Glutamatergic neuron (in vitro differentiated cells): ENCODE data around the gene GLIS1. TPM values are rescaled to one million over a fixed set of nuclear protein-coding genes. Genes with fewer than 3 reads are reported as not detected.

Experiments
- DNase-seq: peaks from one replicate; pipeline ENCODE4 v3.0.0; 2022
- H3K27ac Mint-ChIP-seq: one replicate; pipeline ENCODE4 v1.8.0; 2020; ENCODE audit warnings: mild to moderate bottlenecking, mixed read lengths, inconsistent platforms; ENCODE audit not compliant: unreplicated experiment
- H3K27me3 Mint-ChIP-seq: one replicate; pipeline ENCODE4 v1.8.0; 2020; ENCODE audit warnings: mild to moderate bottlenecking, moderate library complexity, mixed read lengths, inconsistent platforms; ENCODE audit not compliant: unreplicated experiment
- H3K36me3 Mint-ChIP-seq: one replicate; pipeline ENCODE4 v1.8.0; 2020; ENCODE audit warnings: mild to moderate bottlenecking, mixed read lengths, inconsistent platforms; ENCODE audit not compliant: unreplicated experiment
- H3K4me1 Mint-ChIP-seq: one replicate; pipeline ENCODE4 v1.8.0; 2020; ENCODE audit warnings: mild to moderate bottlenecking, low read depth, mixed read lengths, inconsistent platforms; ENCODE audit not compliant: unreplicated experiment
- H3K4me3 Mint-ChIP-seq: one replicate; pipeline ENCODE4 v1.8.0; 2020; ENCODE audit warnings: mild to moderate bottlenecking, mixed read lengths, inconsistent platforms; ENCODE audit not compliant: unreplicated experiment
- H3K9me3 Mint-ChIP-seq: one replicate; pipeline ENCODE4 v1.8.0; 2020; ENCODE audit warnings: mild to moderate bottlenecking, moderate library complexity, mixed read lengths, inconsistent platforms; ENCODE audit not compliant: unreplicated experiment
- CTCF ChIP-seq: fragments of 200-600 bp; sonication (generic); IDR thresholded peaks from one replicate; pipeline ENCODE4 v1.5.0; 2021; ENCODE audit not compliant: partially characterized antibody, unreplicated experiment
- total RNA-seq: library from RNA; stranded (reverse); fragmentation: NEBNext Ultra II Directional; extraction: Animal tissue kit (Norgen Biotek cat#: 25700); gene quantifications from one replicate; pipeline ENCODE4 v1.2.1, GENCODE V29; 2021; ENCODE audit not compliant: unreplicated experiment

The GLIS1 gene
- total RNA-seq, 1 donor from 2014 or later: 0.76 TPM

- H3K9me3 Mint-ChIP-seq: peaks cover 7% of the 10 kb centered on the region
- H3K27ac Mint-ChIP-seq: no peak overlapping the region
- H3K27me3 Mint-ChIP-seq: peaks cover 9% of the 10 kb centered on the region
- no peak overlapping the region for H3K4me3 Mint-ChIP-seq
- no peak for TF ChIP-seq CTCF
- DNase-seq: no peak
- no peaks in the 10 kb centered on the region for H3K4me1 Mint-ChIP-seq
- peaks cover 7% of the 10 kb centered on the region for H3K36me3 Mint-ChIP-seq
These were observed 80.3 kb downstream of the GLIS1 start for GRCh38 chr1:53658489-53659230.

GRCh38 chr1:53657891-53658396 lies 81.0 kb downstream of the GLIS1 start:
- H3K36me3 Mint-ChIP-seq: peaks cover 7% of the 10 kb centered on the region
- no peak for DNase-seq
- no peak overlapping the region for H3K4me3 Mint-ChIP-seq
- TF ChIP-seq CTCF: no peak
- peaks cover 7% of the 10 kb centered on the region for H3K27me3 Mint-ChIP-seq
- peaks cover 7% of the 10 kb centered on the region for H3K9me3 Mint-ChIP-seq
- no peaks in the 10 kb centered on the region for H3K4me1 Mint-ChIP-seq
- no peak overlapping the region for H3K27ac Mint-ChIP-seq

- Mint-ChIP-seq H3K36me3 (peaks cover 7% of the 10 kb centered on the region), H3K9me3 (peaks cover 7% of the 10 kb centered on the region), H3K27ac (no peak overlapping the region), H3K27me3 (peaks cover 6% of the 10 kb centered on the region), H3K4me3 (no peak overlapping the region), H3K4me1 (no peaks in the 10 kb centered on the region)
- no peak for DNase-seq
- no peak for TF ChIP-seq CTCF
These were observed 81.5 kb downstream of the GLIS1 start for GRCh38 chr1:53657531-53657805.

- no peaks in the 10 kb centered on the region for H3K4me1 Mint-ChIP-seq
- no peak overlapping the region for H3K4me3 Mint-ChIP-seq
- no peak for DNase-seq
- no peak for TF ChIP-seq CTCF
- H3K27me3 Mint-ChIP-seq: peaks cover 6% of the 10 kb centered on the region
- H3K9me3 Mint-ChIP-seq: peaks cover 7% of the 10 kb centered on the region
- H3K36me3 Mint-ChIP-seq: peaks cover 7% of the 10 kb centered on the region
- H3K27ac Mint-ChIP-seq: no peak overlapping the region
These were observed 82.0 kb downstream of the GLIS1 start for GRCh38 chr1:53656747-53657530.
